GM12872 (cell line): Measurements from ENCODE around the gene ZDHHC5.
A peak's percentile ranks its signal among the peaks of the same experiment; 100 is the strongest.

Source experiments
- CTCF ChIP-seq: IDR thresholded peaks from 3 replicates; pipeline ENCODE4 v1.5.1; 2011; ENCODE audit warnings: low read depth, mild to moderate bottlenecking, low read length, moderate library complexity; ENCODE audit not compliant: insufficient read depth

The ZDHHC5 gene

GRCh38 chr11:57658023-57658361, 9.9 kb upstream of the ZDHHC5 start:
- no peak for TF ChIP-seq CTCF

- TF ChIP-seq CTCF = no peak
Measured at GRCh38 chr11:57659669-57660068, 8.2 kb upstream of the ZDHHC5 start.

- TF ChIP-seq CTCF = peak; percentile 27; the same call in 2 of the 3 replicates
Measured at GRCh38 chr11:57662893-57663292, 5.0 kb upstream of the ZDHHC5 start.

DNA sequence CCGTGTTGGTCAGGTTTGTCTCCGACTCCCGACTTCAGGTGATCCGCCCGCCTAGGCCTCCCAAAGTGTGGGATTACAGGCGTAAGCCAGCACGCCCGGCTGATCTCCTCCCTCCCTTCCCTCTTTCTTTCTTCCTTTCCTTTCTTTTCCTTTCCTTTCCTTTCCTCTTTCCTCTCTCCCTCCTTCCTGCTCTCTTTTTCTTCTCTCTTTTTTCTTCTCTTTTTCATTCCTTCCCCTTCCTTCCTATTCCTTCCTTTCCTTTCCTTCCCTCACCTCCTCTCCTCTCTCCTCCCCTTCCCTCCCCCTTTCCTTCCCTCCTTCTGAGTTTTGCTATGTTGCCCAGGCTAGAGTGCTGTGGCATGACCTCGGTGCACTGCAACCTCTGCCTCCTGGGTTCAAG, 3.9 kb upstream of the ZDHHC5 start:
- TF ChIP-seq CTCF = no peak

GRCh38 chr11:57667117-57667735, 688 bp upstream of the ZDHHC5 start:
- no peak for TF ChIP-seq CTCF

- no peak for TF ChIP-seq CTCF
Measured at GRCh38 chr11:57668434-57668782, 494 bp downstream of the ZDHHC5 start.

GRCh38 chr11:57674251-57674650, 6.3 kb downstream of the ZDHHC5 start:
- TF ChIP-seq CTCF = no peak
